Endothelial cell of umbilical vein (primary cell): ENCODE data around the gene TRIM69. TPM values are rescaled to one million over a fixed set of nuclear protein-coding genes. Genes with fewer than 3 reads are reported as not detected.

Source experiments
- BruUV-seq: library from RNA; stranded (reverse); fragments of 400-500 nt; replicated peaks from 2 replicates; lab custom pipeline; 2021; lab: Mats Ljungman, UMichigan
- CTCF ChIA-PET: fragments of 300-600, 350-600 bp; sonication (Branson Sonifier 250); formaldehyde crosslinking; loops from one replicate; lab custom pipeline; 2021; ENCODE audit warnings: antibody characterized with exemption, inconsistent platforms; lab: Charles Lee
- POLR2A ChIA-PET: fragments of 300-600, 350-600 bp; sonication (Branson Sonifier 250); formaldehyde crosslinking; loops from one replicate; lab custom pipeline; 2021; ENCODE audit warnings: antibody characterized with exemption, inconsistent platforms; lab: Charles Lee
- DNase-seq: peaks from one replicate; pipeline ENCODE4 v3.0.0-alpha.2; 2011; ENCODE audit warnings: low read depth, low spot score
- FAIRE-seq: peaks from 2 replicates; lab custom pipeline; 2011; peaks lifted over from hg19 to GRCh38; lab: Jason Lieb, UNC
- H2AFZ ChIP-seq: 2 replicates; pipeline ENCODE4 v1.6.0; 2012; ENCODE audit warnings: low read depth, low read length, control low read depth, inconsistent platforms
- H3K27ac ChIP-seq: 2 replicates; pipeline ENCODE4 v1.5.1; 2011; ENCODE audit warnings: low read depth, mild to moderate bottlenecking, control low read depth, low read length, moderate library complexity; ENCODE audit not compliant: insufficient read depth
- H3K27me3 ChIP-seq, 2 experiments: 2 replicates each; pipeline versions ENCODE4 v1.6.0 to v1.6.1; 2011; ENCODE audit warnings: low read length in 2 of 2, mixed read lengths in 1 of 2; ENCODE audit not compliant: control insufficient read depth in 2 of 2, insufficient read depth in 2 of 2
- H3K36me3 ChIP-seq, 2 experiments: 2 replicates in 1 of 2; 3 replicates in 1 of 2; pipeline ENCODE4 v1.5.1; 2011; ENCODE audit warnings: low read length in 2 of 2, mild to moderate bottlenecking in 1 of 2, moderate library complexity in 1 of 2; ENCODE audit not compliant: control insufficient read depth in 2 of 2, insufficient read depth in 2 of 2; ENCODE audit errors: extremely low read depth in 1 of 2
- H3K4me1 ChIP-seq: 3 replicates; pipeline ENCODE4 v1.5.1; 2011; ENCODE audit warnings: mild to moderate bottlenecking, low read length; ENCODE audit not compliant: control insufficient read depth, insufficient read depth; ENCODE audit errors: extremely low read depth
- H3K4me2 ChIP-seq: 2 replicates; pipeline ENCODE4 v1.6.1; 2011; ENCODE audit warnings: low read length, control low read depth, mixed read lengths; ENCODE audit not compliant: insufficient read depth
- H3K4me3 ChIP-seq, 3 experiments: fragments of 200-600 bp in 1 of 3; sonication (generic), shearing (Covaris generic) in 1 of 3; replicated peaks in 1 of 3; 2 replicates each; pipeline ENCODE4 v1.5.1; 2011 to 2016; ENCODE audit warnings: control low read depth in 3 of 3, low read length in 3 of 3, mild to moderate bottlenecking in 2 of 3, inconsistent platforms in 1 of 3, low read depth in 1 of 3, moderate library complexity in 1 of 3; ENCODE audit not compliant: insufficient read depth in 1 of 3
- H3K79me2 ChIP-seq: 2 replicates; pipeline ENCODE4 v1.6.0; 2012; ENCODE audit warnings: low read length, inconsistent platforms; ENCODE audit not compliant: control insufficient read depth, insufficient read depth
- H3K9ac ChIP-seq: replicated peaks from 2 replicates; pipeline ENCODE3; 2011; ENCODE audit warnings: low read length, control low read depth; ENCODE audit not compliant: insufficient read depth; ENCODE audit errors: extremely low read depth
- H3K9me1 ChIP-seq: replicated peaks from 3 replicates; pipeline ENCODE4 v1.6.0; 2011; ENCODE audit warnings: mild to moderate bottlenecking, low read length; ENCODE audit not compliant: control insufficient read depth, insufficient read depth; ENCODE audit errors: extremely low read depth
- H3K9me3 ChIP-seq: replicated peaks from 2 replicates; pipeline ENCODE4 v1.5.1; 2012; ENCODE audit warnings: low read length, inconsistent platforms; ENCODE audit not compliant: control insufficient read depth, insufficient read depth
- H4K20me1 ChIP-seq: replicated peaks from 2 replicates; pipeline ENCODE3; 2011; ENCODE audit warnings: mild to moderate bottlenecking, low read length; ENCODE audit not compliant: control insufficient read depth, insufficient read depth; ENCODE audit errors: extremely low read depth
- CTCF ChIP-seq, 2 donors: IDR thresholded peaks; 1 replicate in 1 of 2; 2 replicates in 1 of 2; pipeline ENCODE4 v1.5.1; 2011; ENCODE audit warnings: low read length in 2 of 2, mild to moderate bottlenecking in 2 of 2, moderate library complexity in 2 of 2, control low read depth in 1 of 2, inconsistent platforms in 1 of 2, low read depth in 1 of 2; ENCODE audit not compliant: insufficient read depth in 1 of 2; ENCODE audit errors: extremely low read depth in 1 of 2
- EZH2 ChIP-seq: IDR thresholded peaks from 2 replicates; pipeline ENCODE4 v1.6.1; 2012; ENCODE audit warnings: borderline replicate concordance, low read depth, mild to moderate bottlenecking, moderate library complexity, low read length, inconsistent platforms; ENCODE audit not compliant: severe bottlenecking
- FOS ChIP-seq: IDR thresholded peaks from 2 replicates; pipeline ENCODE4 v1.6.1; 2011; ENCODE audit warnings: mild to moderate bottlenecking, low read length, moderate library complexity, borderline replicate concordance; ENCODE audit not compliant: insufficient read depth
- POLR2AphosphoS5 ChIP-seq: IDR thresholded peaks from 2 replicates; pipeline ENCODE4 v1.6.1; 2012; ENCODE audit warnings: low read depth, mild to moderate bottlenecking, control low read depth, low read length, moderate library complexity; ENCODE audit not compliant: insufficient read depth
- dilution Hi-C: fragments of 300-500 bp; cut with MboI; formaldehyde crosslinking; loops from one replicate; pipeline ENCODE4 v1.15.0; 2019; ENCODE audit warnings: low sequenced_read_pairs; ENCODE audit not compliant: extremely low pct_ligation_motif_present
- intact Hi-C: fragments of 100-400 bp; cut with micrococcal nuclease; formaldehyde crosslinking; loops from one replicate; pipeline ENCODE4 v1.10.0; 2022
- polyA plus RNA-seq, 4 experiments: library from polyadenylated mRNA; depleted of rRNA in 3 of 4; stranded (reverse) in 3 of 4; unstranded in 1 of 4; fragments of >200 nt; gene quantifications; 2 replicates each; pipeline versions ENCODE4 v1.2.1 to v1.2.3, GENCODE V29; 2011 to 2012; ENCODE audit warnings: missing spikeins in 1 of 4
- total RNA-seq: library from RNA; stranded (reverse); gene quantifications from 2 replicates; pipeline ENCODE4 v1.2.3, GENCODE V29; 2021

Gene TRIM69
- total and polyA plus RNA-seq, 2 donors (not counting 3 experiments of a cell fraction or from before 2014, with no cell fraction given) = 4.8 to 13.0 TPM

GRCh38 chr15:44712346-44713005 lies 23.9 kb upstream of the TRIM69 start:
- DNase-seq = peak; percentile 83
- H2AFZ ChIP-seq = no peak overlapping the region
- intact Hi-C loops = loop anchor here (1.0 to 10.0 kb wide), 4 partner anchors 14 to 482 kb away; no protein-coding TSS in a partner anchor
- TF ChIP-seq POLR2AphosphoS5 (peak; percentile 22), EZH2 (no peak)
- peaks cover 5% of the 10 kb centered on the region for H4K20me1 ChIP-seq
- TSS peak; percentile 35 for BruUV-seq
- peaks cover 14 to 15% of the 10 kb centered on the region in 2 experiments for H3K36me3 ChIP-seq
- peak overlapping the region; percentile 92 for H3K27ac ChIP-seq
- FAIRE-seq = peak; percentile 78
- peak overlapping the region; percentile 97 for H3K9ac ChIP-seq
- ChIA-PET POLR2A (interaction anchor here (1.1 to 5.3 kb wide), 7 partner anchors 10 to 49 kb away, joined by 4 to 63 read pairs (median 10); partner anchors contain the start of genes SPG11 and TRIM69), CTCF (interaction anchor here (1.2 to 6.8 kb wide), 5 partner anchors 16 to 134 kb away, joined by 3 to 107 read pairs (median 42); partner anchors contain the start of genes SPG11 and TRIM69)
- H3K4me3 ChIP-seq = peak overlapping the region; percentile 67 to 96 (median 79)
- H3K27me3 ChIP-seq = no peaks in the 10 kb centered on the region
- H3K4me2 ChIP-seq = peak overlapping the region; percentile 92
- H3K4me1 ChIP-seq = peaks cover 4% of the 10 kb centered on the region
- H3K9me1 ChIP-seq = no peaks in the 10 kb centered on the region
- dilution Hi-C loops = no loop called here
- H3K9me3 ChIP-seq = no peaks in the 10 kb centered on the region
- peaks cover 44% of the 10 kb centered on the region for H3K79me2 ChIP-seq

DNA sequence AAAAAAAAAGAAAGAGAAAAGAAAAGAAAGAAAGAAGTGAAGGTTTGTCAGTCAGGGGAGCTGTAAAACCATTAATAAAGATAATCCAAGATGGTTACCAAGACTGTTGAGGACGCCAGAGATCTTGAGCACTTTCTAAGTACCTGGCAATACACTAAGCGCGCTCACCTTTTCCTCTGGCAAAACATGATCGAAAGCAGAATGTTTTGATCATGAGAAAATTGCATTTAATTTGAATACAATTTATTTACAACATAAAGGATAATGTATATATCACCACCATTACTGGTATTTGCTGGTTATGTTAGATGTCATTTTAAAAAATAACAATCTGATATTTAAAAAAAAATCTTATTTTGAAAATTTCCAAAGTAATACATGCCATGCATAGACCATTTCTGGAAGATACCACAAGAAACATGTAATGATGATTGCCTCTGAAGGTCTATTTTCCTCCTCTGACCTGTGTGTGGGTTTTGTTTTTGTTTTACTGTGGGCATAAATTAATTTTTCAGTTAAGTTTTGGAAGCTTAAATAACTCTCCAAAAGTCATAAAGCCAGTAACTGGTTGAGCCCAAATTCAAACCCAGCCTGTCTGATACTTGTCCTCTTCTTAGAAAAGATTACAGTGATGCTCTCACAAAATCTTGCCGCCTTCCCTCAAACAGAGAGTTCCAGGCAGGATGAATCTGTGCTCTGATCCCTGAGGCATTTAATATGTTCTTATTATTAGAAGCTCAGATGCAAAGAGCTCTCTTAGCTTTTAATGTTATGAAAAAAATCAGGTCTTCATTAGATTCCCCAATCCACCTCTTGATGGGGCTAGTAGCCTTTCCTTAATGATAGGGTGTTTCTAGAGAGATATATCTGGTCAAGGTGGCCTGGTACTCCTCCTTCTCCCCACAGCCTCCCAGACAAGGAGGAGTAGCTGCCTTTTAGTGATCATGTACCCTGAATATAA lies 23.0 kb upstream of the TRIM69 start:
- no peaks in the 10 kb centered on the region for H3K9me3 ChIP-seq
- DNase-seq (peak; percentile 55), FAIRE-seq (no peak)
- H3K27ac ChIP-seq = peak overlapping the region; percentile 92
- intact Hi-C loops = loop anchor here (1.0 to 10.0 kb wide), 3 partner anchors 25 to 482 kb away; no protein-coding TSS in a partner anchor
- peak overlapping the region; percentile 97 for H3K9ac ChIP-seq
- H3K27me3 ChIP-seq = no peaks in the 10 kb centered on the region
- H3K4me1 ChIP-seq = peaks cover 4% of the 10 kb centered on the region
- peaks cover 44% of the 10 kb centered on the region for H3K79me2 ChIP-seq
- H4K20me1 ChIP-seq = peaks cover 5% of the 10 kb centered on the region
- peak overlapping the region; percentile 92 for H3K4me2 ChIP-seq
- H3K4me3 ChIP-seq = peak overlapping the region; percentile 67 to 96 (median 79)
- no peaks in the 10 kb centered on the region for H3K9me1 ChIP-seq
- H3K36me3 ChIP-seq = peaks cover 15 to 20% of the 10 kb centered on the region in 2 experiments
- CTCF ChIA-PET = interaction anchor here (0.6 to 6.8 kb wide), 11 partner anchors 9 to 324 kb away, joined by 3 to 107 read pairs (median 5); partner anchors contain the start of genes SPG11 and TRIM69
- BruUV-seq = no TSS peak
- peak in 1 of 2 donors; percentile 7 for TF ChIP-seq CTCF (IDR thresholded peaks at IDR 0.05; ENCODE audit: extremely low read depth in 1 of 2, insufficient read depth in 1 of 2, low read depth in 1 of 2, low read length in 2 of 2)
- no peak for TF ChIP-seq FOS
- dilution Hi-C loops = no loop called here
- POLR2A ChIA-PET = interaction anchor here (0.9 to 5.3 kb wide), 9 partner anchors 9 to 50 kb away, joined by 3 to 63 read pairs (median 5); partner anchors contain the start of genes SPG11 and TRIM69
- no peak overlapping the region for H2AFZ ChIP-seq
